Non-pigmented ciliary epithelial cell (primary cell): ENCODE results near the gene KCNJ6.
"Not testable (repeated sequence)": the region's sequence is repeated elsewhere in the genome, so short reads cannot be mapped to it uniquely, and the experiment has no call there.

Experiments
- DNase-seq: peaks from one replicate; pipeline ENCODE4 v3.0.0-alpha.2; 2010; ENCODE audit warnings: low read depth

The KCNJ6 gene

GRCh38 chr21:37770461-37770860 lies 145.8 kb downstream of the KCNJ6 start:
- no peak for DNase-seq

- no peak for DNase-seq
Measured at GRCh38 chr21:37769656-37770055, 146.6 kb downstream of the KCNJ6 start.

GRCh38 chr21:37767984-37768383 lies 148.3 kb downstream of the KCNJ6 start:
- DNase-seq: no peak

- DNase-seq: no peak
Measured at GRCh38 chr21:37766129-37766528, 150.1 kb downstream of the KCNJ6 start.

GRCh38 chr21:37765221-37765900 lies 150.9 kb downstream of the KCNJ6 start:
- no peak for DNase-seq

GRCh38 chr21:37764691-37765090 lies 151.6 kb downstream of the KCNJ6 start:
- no peak for DNase-seq

- no peak for DNase-seq
Measured at GRCh38 chr21:37763298-37763697, 153.0 kb downstream of the KCNJ6 start.

GRCh38 chr21:37762606-37763005 lies 153.7 kb downstream of the KCNJ6 start:
- DNase-seq: no peak

GRCh38 chr21:37761406-37761805 lies 154.9 kb downstream of the KCNJ6 start:
- DNase-seq: not testable (repeated sequence)

GRCh38 chr21:37759777-37760176 lies 156.5 kb downstream of the KCNJ6 start:
- DNase-seq: no peak

- no peak for DNase-seq
Measured at GRCh38 chr21:37758982-37759381, 157.3 kb downstream of the KCNJ6 start.

GRCh38 chr21:37757606-37758376 lies 158.5 kb downstream of the KCNJ6 start:
- DNase-seq: no peak

- no peak for DNase-seq
Measured at GRCh38 chr21:37753122-37753599, 163.1 kb downstream of the KCNJ6 start.

GRCh38 chr21:37751268-37751975 lies 164.8 kb downstream of the KCNJ6 start:
- DNase-seq: peak; percentile 44

GRCh38 chr21:37749132-37749531 lies 167.1 kb downstream of the KCNJ6 start:
- no peak for DNase-seq

GRCh38 chr21:37748351-37748750 lies 167.9 kb downstream of the KCNJ6 start:
- no peak for DNase-seq

GRCh38 chr21:37746849-37747248 lies 169.4 kb downstream of the KCNJ6 start:
- no peak for DNase-seq

GRCh38 chr21:37744551-37744950 lies 171.7 kb downstream of the KCNJ6 start:
- DNase-seq: no peak

GRCh38 chr21:37742532-37742931 lies 173.7 kb downstream of the KCNJ6 start:
- no peak for DNase-seq

- no peak for DNase-seq
Measured at GRCh38 chr21:37742115-37742514, 174.1 kb downstream of the KCNJ6 start.

GRCh38 chr21:37737996-37738395 lies 178.3 kb downstream of the KCNJ6 start:
- DNase-seq: no peak

GRCh38 chr21:37737507-37737906 lies 178.8 kb downstream of the KCNJ6 start:
- no peak for DNase-seq

- no peak for DNase-seq
Measured at GRCh38 chr21:37734846-37735245, 181.4 kb downstream of the KCNJ6 start.
